ENCODE results near the gene SNX30. TPM values are rescaled to one million over a fixed set of nuclear protein-coding genes. Genes with fewer than 3 reads are reported as not detected.
A peak's percentile ranks its signal among the peaks of the same experiment; 100 is the strongest.

Gene SNX30, protein sequence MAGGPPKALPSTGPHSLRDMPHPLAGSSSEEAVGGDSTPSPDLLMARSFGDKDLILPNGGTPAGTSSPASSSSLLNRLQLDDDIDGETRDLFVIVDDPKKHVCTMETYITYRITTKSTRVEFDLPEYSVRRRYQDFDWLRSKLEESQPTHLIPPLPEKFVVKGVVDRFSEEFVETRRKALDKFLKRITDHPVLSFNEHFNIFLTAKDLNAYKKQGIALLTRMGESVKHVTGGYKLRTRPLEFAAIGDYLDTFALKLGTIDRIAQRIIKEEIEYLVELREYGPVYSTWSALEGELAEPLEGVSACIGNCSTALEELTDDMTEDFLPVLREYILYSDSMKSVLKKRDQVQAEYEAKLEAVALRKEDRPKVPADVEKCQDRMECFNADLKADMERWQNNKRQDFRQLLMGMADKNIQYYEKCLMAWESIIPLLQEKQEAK
- total RNA-seq = 18.2 and 19.0 TPM in 2 replicates
- long read RNA-seq, partial matches to known transcripts = 0 of 17 reads
- long read RNA-seq, other reads (novel, unspliced or antisense) = 17 of 17 reads

DNA sequence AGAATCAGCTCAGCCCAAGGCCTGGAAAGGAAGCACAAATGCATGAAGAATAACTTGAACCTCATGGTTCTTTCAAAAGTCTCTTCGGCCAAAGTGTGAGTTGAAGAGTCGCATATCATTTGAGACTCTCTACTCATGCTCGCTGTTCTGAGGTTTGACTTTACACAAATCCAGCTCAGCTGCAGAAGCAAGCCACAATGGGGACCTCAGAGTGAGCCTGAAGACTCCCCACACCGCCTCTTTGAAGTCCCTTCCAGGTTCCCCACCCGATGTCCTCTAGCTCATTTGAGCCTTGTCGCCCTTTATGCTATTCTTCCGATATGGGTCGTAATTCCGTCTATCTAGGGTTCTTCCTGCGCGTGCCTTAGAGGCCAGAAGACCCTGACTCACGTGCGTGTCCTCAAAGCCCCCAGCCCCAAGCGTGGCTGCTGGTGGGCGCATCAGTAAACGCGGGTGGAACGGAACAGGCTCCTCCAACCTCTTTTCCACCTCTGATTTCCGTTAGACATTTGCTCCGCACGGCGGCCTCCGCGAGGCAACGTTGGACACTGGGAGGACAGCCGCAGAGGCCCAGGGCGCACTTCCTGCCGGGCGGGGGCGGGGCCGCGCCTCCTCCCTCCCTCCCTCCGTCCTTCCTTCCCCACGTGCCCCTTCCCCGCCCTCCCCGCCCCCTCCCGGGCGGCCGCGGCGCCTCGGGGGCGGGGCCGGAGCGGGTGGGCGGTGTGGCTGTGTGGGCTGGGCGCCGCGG is at the start of gene SNX30:
Gene SNX30 (plus strand): TSS at position 745 of the 748 bp plus-strand sequence. CDS start 242 bp downstream, outside the sequence.
- H3K4me1 Mint-ChIP-seq (ENCODE audit: unreplicated experiment) = peaks cover 42% of the 10 kb centered on the region
- H3K27me3 Mint-ChIP-seq (ENCODE audit: unreplicated experiment) = no peaks in the 10 kb centered on the region
- peak within 1 kb of the TSS; percentile 91 for H3K4me3 Mint-ChIP-seq (ENCODE audit: unreplicated experiment)
- no peaks in the 10 kb centered on the region for H3K9me3 Mint-ChIP-seq (ENCODE audit: unreplicated experiment)
- TF ChIP-seq, protein P1, sequence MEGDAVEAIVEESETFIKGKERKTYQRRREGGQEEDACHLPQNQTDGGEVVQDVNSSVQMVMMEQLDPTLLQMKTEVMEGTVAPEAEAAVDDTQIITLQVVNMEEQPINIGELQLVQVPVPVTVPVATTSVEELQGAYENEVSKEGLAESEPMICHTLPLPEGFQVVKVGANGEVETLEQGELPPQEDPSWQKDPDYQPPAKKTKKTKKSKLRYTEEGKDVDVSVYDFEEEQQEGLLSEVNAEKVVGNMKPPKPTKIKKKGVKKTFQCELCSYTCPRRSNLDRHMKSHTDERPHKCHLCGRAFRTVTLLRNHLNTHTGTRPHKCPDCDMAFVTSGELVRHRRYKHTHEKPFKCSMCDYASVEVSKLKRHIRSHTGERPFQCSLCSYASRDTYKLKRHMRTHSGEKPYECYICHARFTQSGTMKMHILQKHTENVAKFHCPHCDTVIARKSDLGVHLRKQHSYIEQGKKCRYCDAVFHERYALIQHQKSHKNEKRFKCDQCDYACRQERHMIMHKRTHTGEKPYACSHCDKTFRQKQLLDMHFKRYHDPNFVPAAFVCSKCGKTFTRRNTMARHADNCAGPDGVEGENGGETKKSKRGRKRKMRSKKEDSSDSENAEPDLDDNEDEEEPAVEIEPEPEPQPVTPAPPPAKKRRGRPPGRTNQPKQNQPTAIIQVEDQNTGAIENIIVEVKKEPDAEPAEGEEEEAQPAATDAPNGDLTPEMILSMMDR (IDR thresholded peaks at IDR 0.05) = no peak
- peak within 1 kb of the TSS; percentile 94 for H3K27ac Mint-ChIP-seq (ENCODE audit: unreplicated experiment)
- no peaks in the 10 kb centered on the region for H3K36me3 Mint-ChIP-seq (ENCODE audit: unreplicated experiment)
- DNase-seq (ENCODE audit: extremely low spot score, unreplicated experiment) = peak; percentile 96

DNA sequence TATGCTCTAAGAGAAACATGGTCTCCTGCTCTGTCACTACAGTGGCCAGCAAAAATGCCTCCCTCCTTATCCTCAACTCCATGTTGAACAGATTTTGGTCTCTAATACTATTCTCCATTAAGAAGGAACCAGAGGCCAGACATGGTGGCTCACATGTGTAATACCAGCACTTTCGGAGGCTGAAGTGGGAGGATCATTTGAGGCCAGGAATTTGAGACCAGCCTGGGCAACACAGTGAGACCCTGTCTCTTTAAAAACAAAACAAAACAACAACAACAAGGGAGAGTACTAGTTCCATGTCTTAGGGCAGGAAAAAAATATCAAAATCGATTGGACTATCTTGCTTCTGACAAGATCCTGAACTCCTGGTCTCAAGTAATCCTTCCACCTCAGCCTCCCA is 47.3 kb upstream of the SNX30 start:
- Mint-ChIP-seq H3K27ac (ENCODE audit: unreplicated experiment) (no peak overlapping the region), H3K4me3 (ENCODE audit: unreplicated experiment) (no peak overlapping the region), H3K27me3 (ENCODE audit: unreplicated experiment) (no peaks in the 10 kb centered on the region), H3K36me3 (ENCODE audit: unreplicated experiment) (peaks cover 5% of the 10 kb centered on the region), H3K9me3 (ENCODE audit: unreplicated experiment) (no peaks in the 10 kb centered on the region), H3K4me1 (ENCODE audit: unreplicated experiment) (peaks cover 9% of the 10 kb centered on the region)
- no peak for DNase-seq (ENCODE audit: extremely low spot score, unreplicated experiment)
- TF ChIP-seq, protein P1 (IDR thresholded peaks at IDR 0.05) = no peak

DNA sequence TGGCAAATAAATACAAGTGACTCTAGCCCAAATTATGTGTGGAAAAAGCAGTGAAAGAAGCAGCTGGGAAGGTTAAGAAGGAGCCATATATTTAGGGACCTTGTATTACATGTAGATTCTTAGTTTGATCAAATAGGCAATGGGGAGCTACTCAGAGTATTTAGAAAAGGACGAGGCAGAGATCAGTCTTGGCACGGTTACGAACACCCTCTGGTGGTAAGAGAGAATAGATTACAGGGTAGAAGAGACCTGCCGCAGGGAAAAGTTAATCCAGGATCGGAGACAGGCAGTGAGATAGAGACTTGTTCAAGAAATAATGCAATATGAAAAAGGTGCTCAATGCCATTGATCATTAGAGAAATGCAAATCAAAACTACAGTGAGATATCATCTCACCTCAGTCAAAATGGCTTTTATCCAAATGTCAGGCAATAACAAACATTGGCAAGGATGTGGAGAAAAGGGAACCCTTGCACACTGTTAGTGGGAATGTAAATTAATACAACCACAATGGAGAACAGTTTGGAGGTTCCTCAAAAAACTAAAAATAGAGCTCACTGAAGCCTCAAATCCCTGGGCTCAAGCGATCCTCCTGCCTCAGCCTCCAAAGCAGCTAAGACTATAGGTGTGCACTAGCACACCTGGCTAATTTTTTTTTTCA is 44.7 kb upstream of the SNX30 start:
- no peak overlapping the region for H3K27ac Mint-ChIP-seq (ENCODE audit: unreplicated experiment)
- H3K9me3 Mint-ChIP-seq (ENCODE audit: unreplicated experiment) = no peaks in the 10 kb centered on the region
- H3K4me1 Mint-ChIP-seq (ENCODE audit: unreplicated experiment) = peaks cover 6% of the 10 kb centered on the region
- H3K4me3 Mint-ChIP-seq (ENCODE audit: unreplicated experiment) = no peak overlapping the region
- H3K36me3 Mint-ChIP-seq (ENCODE audit: unreplicated experiment) = peaks cover 1% of the 10 kb centered on the region
- no peak for DNase-seq (ENCODE audit: extremely low spot score, unreplicated experiment)
- no peaks in the 10 kb centered on the region for H3K27me3 Mint-ChIP-seq (ENCODE audit: unreplicated experiment)
- TF ChIP-seq, protein P1 (IDR thresholded peaks at IDR 0.05) = peak; percentile 63

DNA sequence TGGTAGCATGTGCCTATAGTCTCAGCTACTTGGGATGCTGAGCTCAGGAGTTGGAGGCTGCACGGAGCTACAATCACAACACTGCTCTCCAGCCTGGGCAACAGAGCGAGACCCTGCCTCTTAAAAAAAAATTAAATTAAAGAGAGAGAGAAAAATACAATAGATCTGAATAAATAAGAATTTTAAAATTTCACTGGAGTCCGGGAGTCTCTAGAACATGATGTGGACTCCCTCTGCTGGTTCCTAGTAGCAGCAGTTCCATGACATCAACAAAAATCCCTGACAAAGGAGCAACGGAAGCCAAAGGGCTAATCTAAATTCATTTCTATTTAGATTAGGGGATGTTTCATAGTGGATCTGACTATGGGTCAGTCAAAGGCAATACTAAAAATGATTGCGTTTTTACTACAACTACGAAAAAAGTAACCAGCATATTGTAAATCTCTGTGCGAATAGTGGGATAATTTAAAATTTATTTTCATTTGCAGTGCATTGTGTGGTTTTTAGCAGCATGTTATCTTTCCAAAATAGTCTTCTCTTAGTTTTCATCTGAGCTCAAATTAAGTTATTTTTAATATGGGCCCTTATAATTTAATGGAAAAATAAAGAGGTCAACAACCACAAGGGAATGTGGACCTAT is 39.4 kb upstream of the SNX30 start:
- Mint-ChIP-seq H3K4me1 (ENCODE audit: unreplicated experiment) (peaks cover 1% of the 10 kb centered on the region), H3K27ac (ENCODE audit: unreplicated experiment) (no peak overlapping the region), H3K27me3 (ENCODE audit: unreplicated experiment) (no peaks in the 10 kb centered on the region), H3K36me3 (ENCODE audit: unreplicated experiment) (peaks cover 13% of the 10 kb centered on the region), H3K4me3 (ENCODE audit: unreplicated experiment) (no peak overlapping the region), H3K9me3 (ENCODE audit: unreplicated experiment) (peaks cover 11% of the 10 kb centered on the region)
- TF ChIP-seq, protein P1 (IDR thresholded peaks at IDR 0.05) = peak; percentile 73
- no peak for DNase-seq (ENCODE audit: extremely low spot score, unreplicated experiment)
